HG03565 (cell line): Measurements from ENCODE around the gene STMP1.
"Not testable (repeated sequence)": the region's sequence is repeated elsewhere in the genome, so short reads cannot be mapped to it uniquely, and the experiment has no call there.

Experiments
- ATAC-seq: cut with Tn5 transposase; IDR thresholded peaks from one replicate; pipeline ENCODE4 v1.9.1; 2021; ENCODE audit warnings: mild to moderate bottlenecking, moderate library complexity; ENCODE audit not compliant: unreplicated experiment

STMP1 gene

GRCh38 chr7:135662373-135663114 is at the start of gene STMP1:
STMP1 (plus strand) TSS chr7:135662514.
- peak; percentile 88 for ATAC-seq

- no peak for ATAC-seq
These were observed 46.2 kb upstream of the STMP1 start for GRCh38 chr7:135616136-135616535.

GRCh38 chr7:135617781-135618180 is 44.5 kb upstream of the STMP1 start:
- ATAC-seq, result no peak

- ATAC-seq, result no peak
These were observed 43.8 kb upstream of the STMP1 start for GRCh38 chr7:135618510-135618909.

- ATAC-seq, result no peak
These were observed 41.9 kb upstream of the STMP1 start for GRCh38 chr7:135620447-135620846.

GRCh38 chr7:135620980-135621850 is 41.1 kb upstream of the STMP1 start:
- ATAC-seq, result no peak

- ATAC-seq, result no peak
These were observed 28.0 kb upstream of the STMP1 start for GRCh38 chr7:135634191-135634878.

GRCh38 chr7:135639690-135640089 is 22.6 kb upstream of the STMP1 start:
- ATAC-seq, result not testable (repeated sequence)

GRCh38 chr7:135644154-135644553 is 18.2 kb upstream of the STMP1 start:
- ATAC-seq, result no peak

- ATAC-seq, result no peak
These were observed 17.6 kb upstream of the STMP1 start for GRCh38 chr7:135644729-135645128.

- peak; percentile 48 for ATAC-seq
These were observed 16.9 kb upstream of the STMP1 start for GRCh38 chr7:135645296-135645904.

- no peak for ATAC-seq
These were observed 14.6 kb upstream of the STMP1 start for GRCh38 chr7:135647755-135648154.

- no peak for ATAC-seq
These were observed 14.1 kb upstream of the STMP1 start for GRCh38 chr7:135648235-135648634.

GRCh38 chr7:135650831-135651573 is 11.3 kb upstream of the STMP1 start:
- ATAC-seq, result no peak

GRCh38 chr7:135653340-135654080 is 8.8 kb upstream of the STMP1 start:
- ATAC-seq, result no peak

- no peak for ATAC-seq
These were observed 3.8 kb upstream of the STMP1 start for GRCh38 chr7:135658564-135658963.

GRCh38 chr7:135659159-135659846 is 3.0 kb upstream of the STMP1 start:
- ATAC-seq, result no peak

GRCh38 chr7:135661311-135662122 is 797 bp upstream of the STMP1 start:
- no peak for ATAC-seq

GRCh38 chr7:135662123-135662372 is 266 bp upstream of the STMP1 start:
- no peak for ATAC-seq
